ENCODE data around the gene MORN3.

- TF ChIP-seq CTCF (IDR thresholded peaks at IDR 0.05) (no peak), POLR2A (IDR thresholded peaks at IDR 0.05) (no peak)
Measured at GRCh38 chr12:121676190-121676589, 6.7 kb upstream of the MORN3 start.

Data from suprapubic skin (tissue), 3 donors.